HCEC 1CT (cell line): Measurements from ENCODE around the gene RPLP2.

ENCODE experiments used
- DNase-seq: peaks from one replicate; pipeline ENCODE4 v3.0.0-alpha.2; 2017

Gene RPLP2

GRCh38 chr11:853682-854448 lies 44.1 kb downstream of the RPLP2 start:
- no peak for DNase-seq

- no peak for DNase-seq
Measured at GRCh38 chr11:854601-855329, 45.0 kb downstream of the RPLP2 start.

- DNase-seq = no peak
Measured at GRCh38 chr11:855330-855674, 45.5 kb downstream of the RPLP2 start.

GRCh38 chr11:855796-856195 lies 46.0 kb downstream of the RPLP2 start:
- DNase-seq = no peak

GRCh38 chr11:856397-856796 lies 46.6 kb downstream of the RPLP2 start:
- DNase-seq = no peak

GRCh38 chr11:858053-858761 lies 48.4 kb downstream of the RPLP2 start:
- DNase-seq = no peak

- DNase-seq = no peak
Measured at GRCh38 chr11:858762-859339, 49.1 kb downstream of the RPLP2 start.

GRCh38 chr11:859394-860131 lies 49.8 kb downstream of the RPLP2 start:
- peak; percentile 45 for DNase-seq

- no peak for DNase-seq
Measured at GRCh38 chr11:860234-861104, 50.7 kb downstream of the RPLP2 start.

GRCh38 chr11:861105-861479 lies 51.3 kb downstream of the RPLP2 start:
- DNase-seq = no peak

- DNase-seq = no peak
Measured at GRCh38 chr11:862081-862661, 52.4 kb downstream of the RPLP2 start.
